GM19372 (cell line): ENCODE measurements around the gene SPATA13.
A peak's percentile ranks its signal among the peaks of the same experiment; 100 is the strongest.
"Not testable (repeated sequence)": the region's sequence is repeated elsewhere in the genome, so short reads cannot be mapped to it uniquely, and the experiment has no call there.

Experiments used
- ATAC-seq: cut with Tn5 transposase; IDR thresholded peaks from one replicate; pipeline ENCODE4 v1.9.1; 2021; ENCODE audit warnings: mild to moderate bottlenecking, low read depth, moderate library complexity; ENCODE audit not compliant: unreplicated experiment

SPATA13 gene

GRCh38 chr13:24160458-24161009, at the start of gene SPATA13:
Gene SPATA13, plus strand, starts transcription at chr13:24160720. Its CDS starts 62,210 bp downstream, at chr13:24222930.
- ATAC-seq: peak; percentile 71

GRCh38 chr13:24112791-24113190, 47.7 kb upstream of the SPATA13 start:
- no peak for ATAC-seq

- no peak for ATAC-seq
Observed at GRCh38 chr13:24115671-24116070, 44.8 kb upstream of the SPATA13 start.

GRCh38 chr13:24116131-24116530, 44.4 kb upstream of the SPATA13 start:
- ATAC-seq: no peak

- ATAC-seq: no peak
Observed at GRCh38 chr13:24118576-24118975, 41.9 kb upstream of the SPATA13 start.

GRCh38 chr13:24119626-24120508, 40.7 kb upstream of the SPATA13 start:
- no peak for ATAC-seq

GRCh38 chr13:24122045-24122444, 38.5 kb upstream of the SPATA13 start:
- not testable (repeated sequence) for ATAC-seq

- ATAC-seq: no peak
Observed at GRCh38 chr13:24122569-24122968, 38.0 kb upstream of the SPATA13 start.

- ATAC-seq: no peak
Observed at GRCh38 chr13:24123761-24124160, 36.8 kb upstream of the SPATA13 start.

GRCh38 chr13:24124789-24125476, 35.6 kb upstream of the SPATA13 start:
- peak; percentile 93 for ATAC-seq

- no peak for ATAC-seq
Observed at GRCh38 chr13:24127116-24127631, 33.3 kb upstream of the SPATA13 start.

GRCh38 chr13:24128112-24128511, 32.4 kb upstream of the SPATA13 start:
- no peak for ATAC-seq

GRCh38 chr13:24128962-24129361, 31.6 kb upstream of the SPATA13 start:
- ATAC-seq: no peak

- ATAC-seq: no peak
Observed at GRCh38 chr13:24129914-24130774, 30.4 kb upstream of the SPATA13 start.

GRCh38 chr13:24131749-24132148, 28.8 kb upstream of the SPATA13 start:
- no peak for ATAC-seq

GRCh38 chr13:24133021-24133795, 27.3 kb upstream of the SPATA13 start:
- no peak for ATAC-seq

GRCh38 chr13:24134231-24134630, 26.3 kb upstream of the SPATA13 start:
- ATAC-seq: no peak

- ATAC-seq: no peak
Observed at GRCh38 chr13:24134757-24135156, 25.8 kb upstream of the SPATA13 start.

GRCh38 chr13:24135674-24136300, 24.7 kb upstream of the SPATA13 start:
- no peak for ATAC-seq
